T follicular helper cell (primary cell): ENCODE measurements around the gene MIDN.
"Not testable (repeated sequence)": the region's sequence is repeated elsewhere in the genome, so short reads cannot be mapped to it uniquely, and the experiment has no call there.

ENCODE experiments used
- DNase-seq: peaks from one replicate; pipeline ENCODE4 v3.0.0-alpha.2; 2020; ENCODE audit warnings: low read depth
- total RNA-seq, 2 experiments: gene quantifications; one replicate each; lab custom pipeline; 2026; lab: John Stamatoyannopoulos, UW

Gene MIDN
- total RNA-seq, result 23.5 to 48.2 reads per million in 2 experiments

- peak; percentile 63 for DNase-seq
These were observed at the start of gene MIDN for GRCh38 chr19:1248139-1248785. MIDN (plus strand) TSS chr19:1248583; CDS start chr19:1250297, 1,714 bp downstream.

- no peak for DNase-seq
These were observed 48.9 kb upstream of the MIDN start for GRCh38 chr19:1199531-1199930.

GRCh38 chr19:1200614-1201013, 47.8 kb upstream of the MIDN start:
- not testable (repeated sequence) for DNase-seq

GRCh38 chr19:1205114-1206099, 43.0 kb upstream of the MIDN start, which contains the start of gene STK11:
STK11 (plus strand) TSS chr19:1205778; CDS start chr19:1206914, 1,136 bp downstream.
- peak; percentile 99 for DNase-seq

- DNase-seq, result no peak
These were observed 42.1 kb upstream of the MIDN start for GRCh38 chr19:1206150-1206863.

GRCh38 chr19:1206864-1207450, 41.4 kb upstream of the MIDN start:
- DNase-seq, result no peak

GRCh38 chr19:1208830-1209229, 39.6 kb upstream of the MIDN start:
- not testable (repeated sequence) for DNase-seq

- DNase-seq, result no peak
These were observed 38.2 kb upstream of the MIDN start for GRCh38 chr19:1210227-1210538.

GRCh38 chr19:1211494-1212234, 36.7 kb upstream of the MIDN start:
- no peak for DNase-seq

GRCh38 chr19:1213391-1214286, 34.7 kb upstream of the MIDN start:
- peak; percentile 51 for DNase-seq

- no peak for DNase-seq
These were observed 34.0 kb upstream of the MIDN start for GRCh38 chr19:1214299-1214861.

- no peak for DNase-seq
These were observed 33.3 kb upstream of the MIDN start for GRCh38 chr19:1214862-1215731.

- no peak for DNase-seq
These were observed 31.6 kb upstream of the MIDN start for GRCh38 chr19:1216756-1217155.

- no peak for DNase-seq
These were observed 31.0 kb upstream of the MIDN start for GRCh38 chr19:1217366-1217765.

- no peak for DNase-seq
These were observed 29.4 kb upstream of the MIDN start for GRCh38 chr19:1218751-1219567.

- DNase-seq, result no peak
These were observed 28.5 kb upstream of the MIDN start for GRCh38 chr19:1219786-1220476.

- no peak for DNase-seq
These were observed 27.9 kb upstream of the MIDN start for GRCh38 chr19:1220477-1220930.
